Neural progenitor cell (in vitro differentiated cells): Measurements from ENCODE around the gene NBEA. TPM values are rescaled to one million over a fixed set of nuclear protein-coding genes. Genes with fewer than 3 reads are reported as not detected.

Source experiments
- DNase-seq: peaks from one replicate; pipeline ENCODE4 v3.0.0-alpha.2; 2016; ENCODE audit warnings: low spot score
- H2AFZ ChIP-seq: fragments of 200-600 bp; sonication (generic); replicated peaks from 2 replicates; pipeline ENCODE4 v1.6.1; 2016; ENCODE audit warnings: antibody characterized with exemption
- H3F3A ChIP-seq: fragments of 200-600 bp; sonication (generic); 2 replicates; pipeline ENCODE4 v1.6.1; 2016; ENCODE audit warnings: antibody characterized with exemption, low read depth
- H3K27ac ChIP-seq: fragments of 200-600 bp; sonication (generic); 2 replicates; pipeline ENCODE4 v1.5.1; 2016; ENCODE audit warnings: mild to moderate bottlenecking
- H3K27me3 ChIP-seq: fragments of 200-600 bp; sonication (generic); 2 replicates; pipeline ENCODE4 v1.6.1; 2016; ENCODE audit warnings: mild to moderate bottlenecking, moderate library complexity
- H3K36me3 ChIP-seq: fragments of 200-600 bp; sonication (generic); 2 replicates; pipeline ENCODE4 v1.5.1; 2016
- H3K4me1 ChIP-seq: fragments of 200-600 bp; sonication (generic); 2 replicates; pipeline ENCODE4 v1.6.1; 2016; ENCODE audit warnings: mixed run types
- H3K4me2 ChIP-seq: fragments of 200-600 bp; sonication (generic); 2 replicates; pipeline ENCODE4 v1.6.1; 2016
- H3K4me3 ChIP-seq: fragments of 200-600 bp; sonication (generic); 2 replicates; pipeline ENCODE4 v1.5.1; 2016
- H3K79me2 ChIP-seq: fragments of 200-600 bp; sonication (generic); 2 replicates; pipeline ENCODE4 v1.6.1; 2016; ENCODE audit warnings: low read depth
- H3K9ac ChIP-seq: fragments of 200-600 bp; sonication (generic); 2 replicates; pipeline ENCODE4 v1.6.1; 2016
- H3K9me3 ChIP-seq: fragments of 200-600 bp; sonication (generic); 2 replicates; pipeline ENCODE4 v1.5.1; 2016; ENCODE audit warnings: low read depth
- H4K20me1 ChIP-seq: fragments of 200-600 bp; sonication (generic); 2 replicates; pipeline ENCODE4 v1.6.1; 2016; ENCODE audit warnings: low read depth
- H3K27ac Mint-ChIP-seq: 3 replicates; pipeline ENCODE4 v1.8.0; 2021; ENCODE audit warnings: mixed read lengths
- H3K27me3 Mint-ChIP-seq: 2 replicates; pipeline ENCODE4 v1.8.0; 2022; ENCODE audit warnings: low read depth, mild to moderate bottlenecking, inconsistent platforms, moderate library complexity, mixed read lengths; ENCODE audit not compliant: insufficient read depth
- H3K36me3 Mint-ChIP-seq: 3 replicates; pipeline ENCODE4 v1.8.0; 2021; ENCODE audit warnings: mixed read lengths
- H3K4me1 Mint-ChIP-seq: 3 replicates; pipeline ENCODE4 v1.8.0; 2021; ENCODE audit warnings: mixed read lengths
- H3K4me3 Mint-ChIP-seq: 3 replicates; pipeline ENCODE4 v1.8.0; 2021; ENCODE audit warnings: mild to moderate bottlenecking, moderate library complexity, mixed read lengths
- H3K9me3 Mint-ChIP-seq: 3 replicates; pipeline ENCODE4 v1.8.0; 2020; ENCODE audit warnings: mixed read lengths
- EZH2 ChIP-seq: fragments of 200-600 bp; sonication (generic); IDR thresholded peaks from 2 replicates; pipeline ENCODE4 v1.6.1; 2017; ENCODE audit warnings: antibody characterized with exemption, mild to moderate bottlenecking, moderate library complexity
- EZH2phosphoT487 ChIP-seq: fragments of 200-600 bp; sonication (generic); IDR thresholded peaks from 2 replicates; pipeline ENCODE4 v1.6.1; 2017; ENCODE audit warnings: antibody characterized with exemption
- total RNA-seq: library from RNA; depleted of rRNA; stranded (reverse); fragments of >200 nt; gene quantifications from 2 replicates; pipeline ENCODE4 v1.2.3, GENCODE V29; 2015; ENCODE audit warnings: low replicate concordance
- TF ChIP-seq, protein P1 (sequence below): fragments of 200-600 bp; sonication (generic); IDR thresholded peaks from 2 replicates; pipeline ENCODE4 v1.5.1; 2017; ENCODE audit warnings: antibody characterized with exemption, mild to moderate bottlenecking

NBEA gene
- total RNA-seq, 1 donor from 2014 or later, result 31.0 TPM

DNA sequence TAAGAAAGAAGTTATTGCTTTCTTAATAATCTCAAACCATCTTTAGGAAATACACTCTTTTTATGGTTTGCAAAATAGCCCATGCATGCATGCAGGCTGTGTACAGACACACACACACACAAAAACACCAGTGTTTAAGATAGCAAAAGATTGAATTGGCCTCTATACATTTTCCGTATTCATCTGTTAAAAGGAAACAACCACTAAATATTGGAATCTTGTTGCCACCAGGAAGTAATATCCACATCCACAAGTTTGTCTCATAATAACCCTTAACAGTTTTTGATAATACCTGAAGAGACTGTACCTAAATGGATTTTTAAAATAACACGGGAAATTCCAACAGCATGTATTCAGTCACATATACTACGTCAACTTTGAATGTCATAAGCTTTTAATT, 541.7 kb downstream of the NBEA start:
- DNase-seq, result no peak
- no peaks in the 10 kb centered on the region for H3K36me3 Mint-ChIP-seq
- Histone ChIP-seq H3K79me2 (no peaks in the 10 kb centered on the region), H3K36me3 (no peaks in the 10 kb centered on the region), H3K9ac (no peak overlapping the region), H3K9me3 (no peaks in the 10 kb centered on the region), H3K4me1 (peaks cover 9% of the 10 kb centered on the region), H3K4me2 (no peak overlapping the region), H3F3A (peaks cover 26% of the 10 kb centered on the region), H3K4me3 (no peak overlapping the region), H4K20me1 (peaks cover 22% of the 10 kb centered on the region), H3K27me3 (peaks cover 18% of the 10 kb centered on the region), H2AFZ (no peak overlapping the region), H3K27ac (no peak overlapping the region)
- H3K27me3 Mint-ChIP-seq, result peaks cover 12% of the 10 kb centered on the region
- H3K9me3 Mint-ChIP-seq, result no peaks in the 10 kb centered on the region
- peaks cover 6% of the 10 kb centered on the region for H3K4me1 Mint-ChIP-seq
- TF ChIP-seq, protein P1, sequence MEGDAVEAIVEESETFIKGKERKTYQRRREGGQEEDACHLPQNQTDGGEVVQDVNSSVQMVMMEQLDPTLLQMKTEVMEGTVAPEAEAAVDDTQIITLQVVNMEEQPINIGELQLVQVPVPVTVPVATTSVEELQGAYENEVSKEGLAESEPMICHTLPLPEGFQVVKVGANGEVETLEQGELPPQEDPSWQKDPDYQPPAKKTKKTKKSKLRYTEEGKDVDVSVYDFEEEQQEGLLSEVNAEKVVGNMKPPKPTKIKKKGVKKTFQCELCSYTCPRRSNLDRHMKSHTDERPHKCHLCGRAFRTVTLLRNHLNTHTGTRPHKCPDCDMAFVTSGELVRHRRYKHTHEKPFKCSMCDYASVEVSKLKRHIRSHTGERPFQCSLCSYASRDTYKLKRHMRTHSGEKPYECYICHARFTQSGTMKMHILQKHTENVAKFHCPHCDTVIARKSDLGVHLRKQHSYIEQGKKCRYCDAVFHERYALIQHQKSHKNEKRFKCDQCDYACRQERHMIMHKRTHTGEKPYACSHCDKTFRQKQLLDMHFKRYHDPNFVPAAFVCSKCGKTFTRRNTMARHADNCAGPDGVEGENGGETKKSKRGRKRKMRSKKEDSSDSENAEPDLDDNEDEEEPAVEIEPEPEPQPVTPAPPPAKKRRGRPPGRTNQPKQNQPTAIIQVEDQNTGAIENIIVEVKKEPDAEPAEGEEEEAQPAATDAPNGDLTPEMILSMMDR, result no peak
- TF ChIP-seq EZH2phosphoT487 (no peak), EZH2 (no peak)
- no peak overlapping the region for H3K4me3 Mint-ChIP-seq
- H3K27ac Mint-ChIP-seq, result no peak overlapping the region

DNA sequence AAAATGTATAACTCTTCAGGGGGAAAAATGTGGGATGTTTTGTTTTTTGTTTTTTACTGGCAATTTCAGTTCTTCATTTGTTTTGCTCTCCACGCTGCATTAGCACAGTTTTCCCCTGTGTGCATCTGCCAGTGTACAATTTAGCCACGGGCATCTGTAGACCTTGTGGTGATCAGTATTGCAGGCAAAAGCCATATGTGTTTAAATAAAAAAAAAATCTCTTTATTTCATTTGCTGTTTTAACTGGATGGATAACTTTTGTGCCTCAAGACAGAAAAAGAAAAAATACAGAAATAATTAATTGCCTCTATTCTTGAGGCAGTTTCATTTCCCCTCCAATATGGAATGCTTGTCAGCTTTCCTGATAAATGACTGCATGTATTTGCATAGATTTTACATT, 542.3 kb downstream of the NBEA start:
- no peak overlapping the region for H3K4me2 ChIP-seq
- no peaks in the 10 kb centered on the region for H3K9me3 ChIP-seq
- H3K4me3 Mint-ChIP-seq, result no peak overlapping the region
- peaks cover 16% of the 10 kb centered on the region for H4K20me1 ChIP-seq
- H2AFZ ChIP-seq, result no peak overlapping the region
- peaks cover 3% of the 10 kb centered on the region for H3K4me1 ChIP-seq
- TF ChIP-seq, protein P1, result no peak
- TF ChIP-seq EZH2phosphoT487 (no peak), EZH2 (no peak)
- H3F3A ChIP-seq, result peaks cover 20% of the 10 kb centered on the region
- H3K36me3 Mint-ChIP-seq, result no peaks in the 10 kb centered on the region
- H3K27me3 ChIP-seq, result peaks cover 12% of the 10 kb centered on the region
- peaks cover 7% of the 10 kb centered on the region for H3K27me3 Mint-ChIP-seq
- no peaks in the 10 kb centered on the region for H3K79me2 ChIP-seq
- H3K9me3 Mint-ChIP-seq, result no peaks in the 10 kb centered on the region
- H3K4me3 ChIP-seq, result no peak overlapping the region
- H3K36me3 ChIP-seq, result no peaks in the 10 kb centered on the region
- no peak for DNase-seq
- no peak overlapping the region for H3K27ac Mint-ChIP-seq
- no peak overlapping the region for H3K27ac ChIP-seq
- H3K4me1 Mint-ChIP-seq, result peaks cover under 1% of the 10 kb centered on the region
- no peak overlapping the region for H3K9ac ChIP-seq

DNA sequence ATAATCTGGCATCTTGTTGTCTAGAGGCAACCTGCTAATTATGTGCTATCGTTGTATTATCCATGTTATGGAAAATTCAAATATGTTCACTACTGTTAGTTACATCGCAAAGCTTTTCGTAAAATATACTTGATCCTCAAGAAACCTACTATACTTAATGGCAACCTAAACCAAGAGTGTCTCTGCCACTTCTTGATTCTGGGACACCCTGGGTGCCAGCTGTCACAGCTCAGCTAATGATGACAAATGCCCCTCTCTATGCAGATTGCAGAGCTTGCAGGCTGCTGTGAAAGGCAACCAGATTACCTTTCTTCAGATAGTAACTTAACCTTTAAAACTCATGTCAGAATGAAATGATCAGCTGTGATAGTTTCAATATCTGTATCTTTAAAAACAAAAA, 543.4 kb downstream of the NBEA start:
- H3K9me3 ChIP-seq, result no peaks in the 10 kb centered on the region
- no peak overlapping the region for H3K9ac ChIP-seq
- Mint-ChIP-seq H3K27me3 (peaks cover 4% of the 10 kb centered on the region), H3K36me3 (no peaks in the 10 kb centered on the region), H3K27ac (no peak overlapping the region), H3K4me3 (no peak overlapping the region), H3K4me1 (no peaks in the 10 kb centered on the region), H3K9me3 (no peaks in the 10 kb centered on the region)
- H2AFZ ChIP-seq, result no peak overlapping the region
- H3K27ac ChIP-seq, result no peak overlapping the region
- DNase-seq, result no peak
- TF ChIP-seq EZH2, result no peak
- TF ChIP-seq EZH2phosphoT487, result no peak
- TF ChIP-seq, protein P1, result no peak
- no peak overlapping the region for H3K4me3 ChIP-seq
- H3K79me2 ChIP-seq, result no peaks in the 10 kb centered on the region
- H4K20me1 ChIP-seq, result peaks cover 9% of the 10 kb centered on the region
- H3K27me3 ChIP-seq, result peaks cover 2% of the 10 kb centered on the region
- no peak overlapping the region for H3K4me2 ChIP-seq
- no peaks in the 10 kb centered on the region for H3K4me1 ChIP-seq
- H3F3A ChIP-seq, result peaks cover 11% of the 10 kb centered on the region
- no peaks in the 10 kb centered on the region for H3K36me3 ChIP-seq
